Hematopoietic multipotent progenitor cell treated with erythropoietin and hydrocortisone succinate and interleukin-3 and kit ligand, for 6 days (in vitro differentiated cells): Measurements from ENCODE around the gene KCNIP4.

Source experiments
- DNase-seq: peaks from one replicate; pipeline ENCODE4 v3.0.0-alpha.2; 2015

KCNIP4 gene

DNA sequence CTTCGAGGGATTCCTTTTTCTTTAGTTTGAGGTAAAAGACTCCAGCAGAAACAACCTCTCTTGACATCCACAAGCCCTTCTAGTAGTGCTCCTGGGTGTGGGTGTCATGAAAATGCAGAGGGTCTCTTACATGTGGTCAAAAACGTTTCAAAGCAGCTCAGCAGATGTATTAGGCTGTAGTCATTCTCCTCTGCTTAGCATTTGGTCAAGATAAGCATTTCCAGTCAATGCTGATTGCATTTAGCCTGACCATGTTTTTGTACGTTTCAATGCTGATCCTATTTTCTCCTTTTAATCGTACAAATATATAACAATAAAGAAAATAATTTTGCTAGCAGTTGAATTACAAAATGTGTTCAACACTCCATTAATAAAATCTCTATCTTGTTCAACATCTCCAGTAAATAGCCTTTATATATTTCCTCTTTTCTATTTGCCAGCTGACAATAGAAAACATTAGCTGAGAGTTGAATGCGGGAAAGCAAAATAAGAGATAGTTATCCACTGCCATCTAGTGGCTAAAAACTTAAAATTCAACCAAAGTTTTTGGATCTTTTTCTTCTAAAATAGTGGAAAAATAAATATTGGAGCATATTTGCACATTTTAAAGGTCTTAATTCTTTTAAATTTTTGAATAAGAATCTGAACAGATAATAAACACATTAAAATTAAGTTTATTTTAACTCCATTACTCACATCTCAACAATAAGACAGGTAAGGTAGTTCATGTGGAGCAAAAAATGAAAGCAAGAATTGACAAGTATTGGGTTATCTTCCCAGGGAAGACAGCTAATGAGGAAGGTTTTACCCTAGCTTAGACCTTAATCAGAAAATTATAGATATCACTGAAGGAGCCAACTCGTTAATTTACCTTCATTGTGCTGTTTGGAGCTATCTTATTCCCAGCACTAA lies 1263.5 kb downstream of the KCNIP4 start:
- peak; percentile 64 for DNase-seq

DNA sequence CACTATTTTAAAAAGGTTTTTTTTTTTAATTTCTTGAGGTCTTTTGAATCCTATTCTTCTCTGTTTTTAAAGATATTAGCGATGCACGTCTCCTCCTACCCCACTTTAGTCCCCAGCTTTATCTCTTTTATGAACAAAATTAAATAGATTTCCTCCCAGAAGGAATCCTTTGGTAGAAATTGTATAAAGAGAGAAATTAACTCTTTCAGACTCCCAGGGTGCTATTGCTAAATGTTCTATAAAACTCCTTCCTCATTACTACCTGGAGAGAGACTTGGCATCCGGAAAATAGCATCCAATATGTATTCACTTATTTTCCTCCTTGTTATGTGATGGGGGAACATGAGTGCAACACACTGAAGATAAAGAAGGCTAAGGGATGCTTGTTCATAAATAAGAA lies 1264.8 kb downstream of the KCNIP4 start:
- DNase-seq = no peak

DNA sequence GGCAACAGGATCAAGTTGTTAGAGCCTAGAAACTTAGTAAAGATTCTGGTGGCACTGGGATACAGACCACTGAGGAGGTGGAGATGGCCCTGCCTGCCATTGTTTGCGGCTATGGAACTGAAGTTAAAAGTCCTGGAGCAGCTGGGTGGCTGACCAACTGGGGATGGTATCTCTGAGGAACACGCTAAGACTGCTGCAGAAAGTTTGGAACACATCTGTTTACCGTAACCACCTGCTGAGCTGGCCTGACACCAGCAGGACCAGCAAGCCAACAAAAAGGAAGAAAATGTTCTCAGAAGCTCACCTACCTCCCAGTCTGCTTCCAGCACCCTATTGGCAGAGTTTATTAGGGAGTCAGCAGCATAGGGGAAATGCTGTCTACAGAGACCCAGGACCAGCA lies 1265.7 kb downstream of the KCNIP4 start:
- no peak for DNase-seq

DNA sequence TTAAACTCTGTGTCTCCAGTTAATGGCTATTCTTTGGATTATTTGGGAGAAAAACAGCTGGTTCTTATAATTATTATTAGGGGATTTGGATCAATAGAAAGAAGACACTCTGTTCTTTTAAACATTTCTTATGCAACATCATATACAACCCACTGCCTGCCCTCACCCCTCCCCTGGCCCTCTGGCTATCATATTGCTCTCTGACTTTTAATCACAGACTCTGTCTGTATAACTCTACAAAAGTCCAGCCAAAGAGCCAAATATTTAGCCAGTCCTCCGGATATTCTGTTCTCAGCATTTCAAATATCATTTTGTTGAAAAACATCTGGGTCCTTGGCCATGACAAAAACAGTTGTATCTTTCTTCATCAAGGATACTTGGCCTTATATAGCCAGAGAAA lies 1267.3 kb downstream of the KCNIP4 start:
- DNase-seq = no peak

DNA sequence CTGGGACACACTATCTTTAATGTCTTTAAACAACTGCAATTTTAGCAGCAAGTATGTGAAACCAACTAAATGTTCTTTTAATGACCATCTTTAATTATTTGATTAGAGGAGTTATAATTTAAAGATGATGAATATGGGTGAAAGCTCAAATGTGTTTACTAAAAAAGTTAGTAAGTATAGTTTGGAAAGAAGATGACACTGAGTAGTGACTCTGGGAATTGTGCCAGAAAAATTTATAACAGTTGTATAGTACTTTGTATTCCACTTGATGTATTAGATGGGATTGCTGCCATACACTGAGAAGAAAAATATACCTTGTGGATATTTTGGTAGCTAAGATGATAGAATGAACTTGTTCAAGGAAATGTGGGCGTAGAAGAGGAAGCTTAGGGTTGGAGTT lies 1267.8 kb downstream of the KCNIP4 start:
- DNase-seq = no peak

DNA sequence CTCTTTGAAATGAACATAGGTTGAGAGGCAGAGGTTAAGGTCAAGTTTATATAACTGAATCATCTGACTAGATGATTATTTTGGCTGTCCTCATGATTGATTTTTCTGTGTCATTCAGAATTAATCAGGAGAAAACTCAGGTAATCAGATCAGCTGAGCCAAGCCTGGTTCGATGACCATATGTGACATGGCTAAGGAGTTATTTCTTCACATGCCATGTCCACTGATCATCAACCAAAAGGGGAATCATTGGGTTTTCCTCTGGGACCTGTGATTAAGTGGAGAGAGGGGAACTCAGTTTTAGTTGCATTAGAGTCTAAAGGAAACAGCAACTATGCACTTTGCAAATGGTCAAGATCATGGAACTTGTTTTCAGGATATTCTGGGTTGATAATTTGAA lies 1268.6 kb downstream of the KCNIP4 start:
- no peak for DNase-seq
